SIG-M5 treated with dmso at 0.1 percent for 504 hours (cell line): ENCODE measurements around the gene XKR7.
A peak's percentile ranks its signal among the peaks of the same experiment; 100 is the strongest.

Experiments used
- DNase-seq: peaks from one replicate; lab custom pipeline; 2025; ENCODE audit not compliant: unreplicated experiment; lab: John Stamatoyannopoulos, UW

Gene XKR7

GRCh38 chr20:31939661-31940060 lies 28.3 kb upstream of the XKR7 start:
- DNase-seq = no peak

- no peak for DNase-seq
These were observed 24.9 kb upstream of the XKR7 start for GRCh38 chr20:31943052-31943471.

DNA sequence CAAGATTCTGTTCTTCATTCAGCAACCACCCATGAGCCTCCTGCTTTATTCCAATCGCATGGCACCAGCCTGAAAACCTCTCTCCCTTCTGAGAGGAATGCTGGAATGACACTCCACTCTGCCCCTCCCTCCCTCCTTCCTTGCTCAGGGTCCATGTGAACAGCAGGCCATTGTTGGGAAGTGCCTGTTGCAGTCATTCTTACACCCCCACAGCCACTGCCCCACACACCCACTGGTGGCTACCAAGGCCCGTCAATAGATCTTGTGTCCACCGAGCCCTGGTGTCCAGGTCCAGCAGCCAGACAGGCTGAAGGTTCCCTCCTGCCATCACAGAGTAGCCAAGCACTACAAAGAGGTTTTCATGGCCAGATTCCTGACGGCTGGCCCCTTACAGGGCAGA lies 22.6 kb upstream of the XKR7 start:
- DNase-seq = no peak

DNA sequence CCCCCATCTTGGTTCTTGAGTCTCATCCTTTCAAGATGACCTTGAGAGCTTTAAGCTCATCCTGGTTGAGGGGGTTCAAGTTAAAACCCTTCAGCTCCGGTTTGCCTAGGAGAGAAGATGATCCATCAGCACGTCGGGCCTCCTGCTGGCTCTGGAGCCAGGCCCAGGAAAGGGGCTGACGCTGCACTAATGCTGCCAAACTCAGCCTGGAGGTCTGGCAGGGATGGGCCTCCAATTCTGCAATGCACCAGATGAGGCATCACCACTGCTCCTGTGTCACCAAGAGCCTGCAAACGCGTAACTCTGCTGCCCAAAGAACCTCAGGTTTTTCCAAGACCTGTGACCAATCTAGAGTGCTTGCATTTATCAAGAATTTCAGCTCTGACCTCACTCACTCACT lies 22.2 kb upstream of the XKR7 start:
- DNase-seq = no peak

DNA sequence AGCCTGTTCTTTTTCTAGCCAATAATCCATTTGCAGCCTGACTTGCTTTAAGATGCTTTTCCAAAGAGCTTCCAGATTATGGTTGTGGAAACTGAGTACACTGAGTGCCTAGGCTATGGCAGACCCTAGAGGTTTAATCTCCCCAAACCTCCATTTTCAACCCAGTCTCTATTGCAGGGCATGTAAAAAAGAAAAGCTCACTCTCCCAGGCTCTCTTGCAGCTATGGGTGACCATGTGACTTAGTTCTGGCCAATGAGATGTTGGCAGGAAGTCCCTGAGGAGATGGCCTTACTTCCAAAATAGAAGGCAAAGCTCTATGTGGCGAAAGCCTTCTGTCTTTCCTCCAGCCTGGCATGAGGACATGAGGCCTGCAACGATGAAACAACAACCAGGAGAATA lies 19.9 kb upstream of the XKR7 start:
- DNase-seq = no peak

- no peak for DNase-seq
These were observed 17.9 kb upstream of the XKR7 start for GRCh38 chr20:31949877-31950646.

DNA sequence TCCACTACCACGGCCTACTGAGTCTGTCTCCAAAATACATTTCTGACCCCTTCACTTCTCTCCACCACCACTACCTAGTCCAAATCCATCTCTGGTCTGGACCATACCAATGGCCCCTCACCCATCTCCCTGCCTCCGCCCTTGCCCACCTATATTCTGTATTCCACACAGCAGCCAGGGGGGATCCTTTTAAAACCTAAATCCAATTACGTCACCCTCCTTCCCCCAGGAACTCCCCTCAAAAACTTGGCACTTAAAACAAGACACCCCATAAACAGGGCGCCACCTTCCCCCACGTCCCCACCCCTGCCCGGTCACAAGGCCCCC lies 16.8 kb upstream of the XKR7 start:
- no peak for DNase-seq

- peak; percentile 98 for DNase-seq
These were observed 16.2 kb upstream of the XKR7 start, which contains the start of gene PDRG1 for GRCh38 chr20:31951530-31952453. TSS of gene PDRG1 (minus strand) at chr20:31952046. CDS start at chr20:31951961, 85 bp downstream.

- DNase-seq = no peak
These were observed 14.3 kb upstream of the XKR7 start for GRCh38 chr20:31953556-31954148.

- no peak for DNase-seq
These were observed 13.5 kb upstream of the XKR7 start for GRCh38 chr20:31954500-31954899.

DNA sequence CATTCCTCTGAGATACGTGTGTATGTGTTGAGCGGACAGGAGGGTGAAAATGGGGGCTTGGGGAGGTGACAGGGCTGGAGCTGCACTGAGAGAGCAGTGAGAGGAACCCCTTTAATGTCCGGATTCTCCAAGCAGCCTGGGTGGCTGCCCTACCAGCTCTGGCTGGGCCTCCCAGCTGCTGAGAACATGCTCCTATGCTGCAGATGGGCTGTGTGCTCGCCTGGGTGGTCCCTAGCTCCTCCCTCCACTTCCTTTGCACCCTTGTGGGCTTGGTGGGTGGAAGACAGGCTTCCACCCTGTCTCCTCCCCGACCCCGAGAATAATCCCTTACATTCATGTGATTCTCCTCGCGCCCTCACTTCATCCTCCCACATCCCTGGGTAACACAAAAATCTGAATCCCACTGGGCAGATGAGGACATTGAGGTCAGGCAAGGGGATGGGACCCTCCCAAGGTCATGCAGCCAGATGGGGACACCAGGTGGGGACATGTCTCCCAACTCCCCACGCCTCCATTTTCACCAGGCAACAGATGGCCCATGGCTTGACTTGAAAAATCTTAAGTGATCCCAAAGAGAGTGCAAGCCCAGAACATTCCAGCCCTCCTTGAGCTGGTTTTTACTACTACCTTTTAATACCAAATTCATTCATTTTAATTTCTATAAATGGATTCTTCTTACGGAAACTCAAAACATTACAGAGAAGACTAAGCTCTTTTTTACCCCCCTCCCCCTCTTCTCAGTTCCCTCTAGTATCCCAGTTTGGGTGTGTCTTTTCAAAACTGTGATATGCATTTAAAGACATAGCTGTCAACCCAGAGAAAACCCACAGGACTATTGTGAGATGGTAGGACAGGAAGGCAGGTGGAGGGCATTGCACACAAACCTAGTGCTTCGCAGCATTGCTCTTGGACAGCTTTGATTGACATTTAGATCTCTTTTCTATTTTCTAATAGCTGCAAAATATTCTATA lies 11.1 kb upstream of the XKR7 start:
- no peak for DNase-seq

GRCh38 chr20:31962761-31963160 lies 5.2 kb upstream of the XKR7 start:
- DNase-seq = no peak

DNA sequence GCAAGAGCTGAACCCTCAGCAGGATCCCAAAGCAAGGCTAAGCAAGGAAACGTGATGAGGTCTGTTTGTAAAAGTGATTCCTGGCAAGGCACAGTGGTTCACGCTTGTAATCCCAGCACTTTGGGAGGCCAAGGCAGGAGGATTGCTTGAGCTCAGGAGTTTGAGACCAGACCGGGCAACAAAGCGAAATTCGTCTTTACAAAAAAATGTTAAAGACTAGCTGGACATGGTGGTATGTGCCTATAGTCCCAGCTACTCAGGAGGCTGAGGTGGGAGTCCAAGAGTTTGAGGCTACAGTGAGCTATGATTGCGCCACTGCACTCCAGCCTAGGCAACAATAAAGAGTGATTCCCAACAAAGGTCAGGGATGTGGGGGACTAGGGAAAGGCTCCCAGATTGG lies 4.1 kb upstream of the XKR7 start:
- no peak for DNase-seq

DNA sequence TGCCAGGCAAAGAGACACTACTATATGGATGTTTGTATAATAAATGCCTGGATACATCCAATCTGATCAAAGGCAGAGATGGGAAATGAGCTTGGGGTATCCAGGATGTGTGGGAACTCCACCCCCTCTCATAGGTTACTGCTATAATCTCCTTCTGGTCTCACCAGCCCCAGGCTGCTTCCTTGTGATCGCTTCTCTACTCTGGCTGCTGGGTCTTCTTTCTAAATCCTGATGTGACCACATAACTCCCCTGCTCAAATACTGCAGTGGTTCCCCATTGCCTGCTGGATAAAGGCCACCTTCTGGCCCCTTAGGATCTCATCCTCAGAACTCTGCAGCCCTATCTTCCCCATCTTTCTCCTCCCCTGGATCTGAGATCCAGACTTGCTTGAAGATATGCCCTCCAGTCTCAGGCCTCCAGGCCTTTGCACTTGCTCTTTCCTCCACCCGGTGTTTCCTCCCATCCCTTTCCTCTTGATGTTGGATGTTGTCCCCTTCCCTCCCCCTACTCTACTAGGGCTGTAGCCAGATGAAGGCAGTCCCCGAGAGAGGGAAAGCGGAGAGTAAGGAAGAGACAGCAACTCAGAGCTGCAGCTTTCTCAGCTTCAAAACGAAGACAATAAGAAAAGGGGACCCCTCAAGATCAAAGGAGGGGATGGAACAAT lies 828 bp upstream of the XKR7 start:
- DNase-seq = no peak

DNA sequence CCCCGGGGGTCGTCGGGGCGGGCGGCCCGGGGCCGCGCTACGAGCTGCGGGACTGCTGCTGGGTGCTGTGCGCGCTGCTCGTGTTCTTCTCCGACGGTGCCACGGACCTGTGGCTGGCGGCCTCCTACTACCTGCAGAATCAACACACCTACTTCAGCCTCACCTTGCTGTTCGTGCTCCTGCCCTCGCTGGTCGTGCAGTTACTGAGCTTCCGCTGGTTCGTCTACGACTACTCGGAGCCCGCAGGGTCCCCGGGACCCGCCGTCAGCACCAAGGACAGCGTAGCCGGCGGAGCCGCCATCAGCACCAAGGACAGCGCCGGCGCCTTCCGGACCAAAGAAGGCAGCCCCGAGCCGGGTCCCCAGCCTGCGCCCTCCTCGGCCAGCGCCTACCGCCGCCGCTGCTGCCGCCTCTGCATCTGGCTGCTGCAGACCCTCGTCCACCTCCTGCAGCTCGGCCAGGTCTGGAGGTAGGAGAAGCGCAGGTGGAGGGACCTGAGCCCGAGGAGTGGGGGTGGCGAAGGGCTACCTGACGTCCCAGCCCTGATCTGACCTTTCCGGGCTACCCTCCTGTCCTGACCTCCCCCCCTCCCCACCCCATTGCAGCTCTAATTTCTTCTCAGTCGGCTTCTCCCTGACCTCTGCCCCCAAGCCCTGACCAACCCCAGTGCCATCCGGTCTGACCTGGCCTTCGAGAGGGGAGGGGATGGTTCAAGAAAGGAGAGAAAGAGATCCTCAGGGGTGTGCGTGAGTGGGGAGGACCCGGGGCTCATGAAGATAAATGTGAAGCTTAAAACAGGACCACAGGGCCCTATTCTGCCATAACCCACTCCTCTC lies 558 bp downstream of the XKR7 start:
- peak; percentile 61 for DNase-seq

DNA sequence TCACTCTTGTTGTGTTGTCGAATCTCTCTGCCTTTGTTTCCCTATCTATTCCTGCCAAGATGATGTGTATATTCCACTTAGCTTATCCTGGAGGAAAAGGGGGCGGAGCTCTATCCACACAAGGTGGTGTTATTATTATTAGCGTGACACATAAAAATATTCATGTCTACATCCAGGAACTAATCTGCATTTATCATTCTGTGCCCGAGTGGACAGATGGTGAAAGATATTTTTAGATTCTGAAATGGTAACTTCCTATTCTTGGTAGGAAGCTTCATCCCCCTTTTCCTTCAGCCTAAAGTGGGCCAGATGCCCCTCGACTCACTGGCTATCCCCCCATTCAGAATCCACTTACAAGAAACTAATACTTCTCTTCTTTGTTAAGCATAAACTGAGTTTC lies 2.0 kb downstream of the XKR7 start:
- DNase-seq = no peak

- DNase-seq = no peak
These were observed 4.6 kb downstream of the XKR7 start for GRCh38 chr20:31972471-31973021.

- no peak for DNase-seq
These were observed 6.3 kb downstream of the XKR7 start for GRCh38 chr20:31974296-31974695.

DNA sequence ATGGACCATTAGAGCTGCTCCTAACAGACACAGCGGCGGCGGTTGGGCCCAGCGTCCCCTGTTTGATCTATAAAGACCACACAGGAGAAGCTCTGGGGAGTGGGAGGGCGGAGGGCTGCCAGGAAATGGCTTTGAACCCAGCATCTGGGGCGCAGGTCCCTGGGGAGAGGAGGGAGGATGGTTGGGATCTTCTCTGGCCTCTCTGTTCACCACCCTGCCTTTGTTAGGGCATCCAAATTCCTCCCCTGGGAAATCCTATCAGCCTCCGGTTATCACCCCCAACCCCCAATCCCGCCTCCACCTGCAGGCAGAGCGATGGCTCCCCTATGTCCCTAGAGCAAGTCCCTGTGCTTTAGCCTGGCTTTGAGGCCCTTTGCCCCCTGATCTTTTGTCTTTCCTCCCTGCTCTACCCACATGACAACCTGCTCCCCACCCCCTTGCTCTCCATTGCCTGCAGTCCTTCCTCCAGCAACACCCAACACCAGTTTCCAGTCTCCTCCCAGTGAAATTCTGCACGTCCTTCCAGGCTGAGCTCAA lies 7.1 kb downstream of the XKR7 start:
- no peak for DNase-seq
